Ectodermal cell (in vitro differentiated cells): ENCODE results near the gene PTPN18.
"Not testable (repeated sequence)": the region's sequence is repeated elsewhere in the genome, so short reads cannot be mapped to it uniquely, and the experiment has no call there.

Source experiments
- H3K27ac ChIP-seq: 2 replicates; pipeline ENCODE4 v1.7.0; 2013; ENCODE audit warnings: mild to moderate bottlenecking, low read depth, low read length; ENCODE audit not compliant: insufficient read depth, poor library complexity, severe bottlenecking
- H3K27me3 ChIP-seq: 2 replicates; pipeline ENCODE4 v1.7.0; 2013; ENCODE audit warnings: mild to moderate bottlenecking, low read length; ENCODE audit not compliant: insufficient read depth, control insufficient read depth, poor library complexity, severe bottlenecking
- H3K36me3 ChIP-seq: one replicate; pipeline ENCODE4 v1.7.0; 2013; ENCODE audit warnings: low read length; ENCODE audit not compliant: control insufficient read depth, insufficient read depth
- H3K4me1 ChIP-seq: one replicate; pipeline ENCODE4 v1.7.0; 2013; ENCODE audit warnings: low read length; ENCODE audit not compliant: control insufficient read depth, insufficient read depth
- H3K4me3 ChIP-seq: 2 replicates; pipeline ENCODE4 v1.7.0; 2013; ENCODE audit warnings: low read depth, low read length, control low read depth; ENCODE audit not compliant: insufficient read depth
- H3K9me3 ChIP-seq: 2 replicates; pipeline ENCODE4 v1.7.0; 2013; ENCODE audit warnings: mild to moderate bottlenecking, low read length, moderate library complexity; ENCODE audit not compliant: control insufficient read depth
- WGBS, 2 experiments: methylation state at CpG; one replicate each; pipeline ENCODE4 v1.1.7; 2013; ENCODE audit warnings: missing lambda C conversion rate in 2 of 2; 5-methylcytosine and 5-hydroxymethylcytosine counted together

PTPN18 gene

GRCh38 chr2:130328710-130329109 lies 27.1 kb upstream of the PTPN18 start:
- Histone ChIP-seq H3K36me3 (no peaks in the 10 kb centered on the region), H3K9me3 (no peaks in the 10 kb centered on the region), H3K4me3 (no peak overlapping the region), H3K4me1 (peaks cover 6% of the 10 kb centered on the region), H3K27me3 (peaks cover 3% of the 10 kb centered on the region), H3K27ac (no peak overlapping the region)
- 57% methylated on average over 2 of the region's 2 CpGs for WGBS, 2 experiments

GRCh38 chr2:130332271-130333073 lies 23.4 kb upstream of the PTPN18 start:
- Histone ChIP-seq H3K4me1 (peaks cover 6% of the 10 kb centered on the region), H3K27ac (no peak overlapping the region), H3K4me3 (peak overlapping the region; percentile 8), H3K9me3 (no peaks in the 10 kb centered on the region), H3K36me3 (no peaks in the 10 kb centered on the region), H3K27me3 (no peaks in the 10 kb centered on the region)
- WGBS, 2 experiments = 42 to 47% methylated on average over 28 to 29 of the region's 29 CpGs

- H3K36me3 ChIP-seq, H3K4me1 ChIP-seq, H3K27me3 ChIP-seq, H3K27ac ChIP-seq, H3K9me3 ChIP-seq, H3K4me3 ChIP-seq: not testable (repeated sequence)
- WGBS, 2 experiments = 93 to 95% methylated on average over 8 of the region's 8 CpGs
These were observed 22.6 kb upstream of the PTPN18 start for GRCh38 chr2:130333253-130333652.

GRCh38 chr2:130334026-130334425 lies 21.8 kb upstream of the PTPN18 start:
- Histone ChIP-seq H3K4me1 (no peaks in the 10 kb centered on the region), H3K4me3 (no peak overlapping the region), H3K9me3 (no peaks in the 10 kb centered on the region), H3K27me3 (no peaks in the 10 kb centered on the region), H3K36me3 (peaks cover 7% of the 10 kb centered on the region), H3K27ac (no peak overlapping the region)
- 67 to 74% methylated on average over 6 of the region's 6 CpGs for WGBS, 2 experiments

GRCh38 chr2:130335226-130335625 lies 20.6 kb upstream of the PTPN18 start:
- Histone ChIP-seq H3K27ac (no peak overlapping the region), H3K36me3 (peaks cover 9% of the 10 kb centered on the region), H3K4me1 (no peaks in the 10 kb centered on the region), H3K27me3 (no peaks in the 10 kb centered on the region), H3K9me3 (no peaks in the 10 kb centered on the region), H3K4me3 (no peak overlapping the region)

- peaks cover 9% of the 10 kb centered on the region for H3K36me3 ChIP-seq
- 85 to 92% methylated on average over 12 to 13 of the region's 13 CpGs for WGBS, 2 experiments
- H3K9me3 ChIP-seq = no peaks in the 10 kb centered on the region
- H3K4me3 ChIP-seq = no peak overlapping the region
- H3K27ac ChIP-seq = no peak overlapping the region
- no peaks in the 10 kb centered on the region for H3K27me3 ChIP-seq
- no peaks in the 10 kb centered on the region for H3K4me1 ChIP-seq
These were observed 19.5 kb upstream of the PTPN18 start for GRCh38 chr2:130336150-130336876.

- WGBS, 2 experiments = 7 to 8% methylated on average over 29 of the region's 29 CpGs
- H3K9me3 ChIP-seq = no peaks in the 10 kb centered on the region
- H3K4me3 ChIP-seq = peak overlapping the region; percentile 72
- no peaks in the 10 kb centered on the region for H3K4me1 ChIP-seq
- no peaks in the 10 kb centered on the region for H3K27me3 ChIP-seq
- peaks cover 9% of the 10 kb centered on the region for H3K36me3 ChIP-seq
- H3K27ac ChIP-seq = no peak overlapping the region
These were observed 18.8 kb upstream of the PTPN18 start for GRCh38 chr2:130336877-130337734.

GRCh38 chr2:130337735-130338325 lies 18.0 kb upstream of the PTPN18 start:
- 59 to 70% methylated on average over 8 of the region's 8 CpGs for WGBS, 2 experiments
- H3K27ac ChIP-seq = no peak overlapping the region
- no peaks in the 10 kb centered on the region for H3K4me1 ChIP-seq
- H3K4me3 ChIP-seq = peak overlapping the region; percentile 72
- no peaks in the 10 kb centered on the region for H3K9me3 ChIP-seq
- H3K27me3 ChIP-seq = no peaks in the 10 kb centered on the region
- peaks cover 9% of the 10 kb centered on the region for H3K36me3 ChIP-seq

- peaks cover 9% of the 10 kb centered on the region for H3K36me3 ChIP-seq
- no peaks in the 10 kb centered on the region for H3K4me1 ChIP-seq
- H3K27ac ChIP-seq = no peak overlapping the region
- no peaks in the 10 kb centered on the region for H3K27me3 ChIP-seq
- no peaks in the 10 kb centered on the region for H3K9me3 ChIP-seq
- 93 to 97% methylated on average over 12 of the region's 12 CpGs for WGBS, 2 experiments
- no peak overlapping the region for H3K4me3 ChIP-seq
These were observed 17.0 kb upstream of the PTPN18 start for GRCh38 chr2:130338793-130339345.
